HCT116 (cell line): ENCODE measurements around the gene LDB2. TPM values are rescaled to one million over a fixed set of nuclear protein-coding genes. Genes with fewer than 3 reads are reported as not detected.

Experiments
- ATAC-seq: fragments of 200-7000 bp; cut with Tn5 transposase; 2 replicates; pipeline ENCODE4 v1.9.1; 2020; ENCODE audit warnings: mild to moderate bottlenecking, moderate library complexity
- BruUV-seq: library from RNA; stranded (reverse); fragments of 400-500 nt; replicated peaks from 2 replicates; lab custom pipeline; 2021; lab: Mats Ljungman, UMichigan
- CTCF ChIA-PET: fragments of 300-600 bp; sonication (Branson Sonifier 250); formaldehyde crosslinking; loops from one replicate; lab custom pipeline; 2021; ENCODE audit warnings: antibody characterized with exemption; lab: Charles Lee
- POLR2A ChIA-PET: fragments of 300-600, 350-600 bp; sonication (Branson Sonifier 250); formaldehyde crosslinking; loops from one replicate; lab custom pipeline; 2021; ENCODE audit warnings: antibody characterized with exemption; lab: Charles Lee
- RAD21 ChIA-PET, 2 experiments: fragments of 300-600 bp; sonication (Branson Sonifier 250); formaldehyde crosslinking; loops; one replicate each; lab custom pipeline; 2023; ENCODE audit warnings: low total read pairs in 2 of 2; ENCODE audit not compliant: uncharacterized antibody in 2 of 2, unreplicated experiment in 2 of 2, low non-redundant PET in 1 of 2; lab: Charles Lee
- DNase-seq: peaks from one replicate; pipeline ENCODE4 v3.0.0-alpha.2; 2010; ENCODE audit warnings: low read depth, low spot score
- H2AFZ ChIP-seq: fragments of 200-600 bp; shearing (Covaris generic), sonication (generic); 2 replicates; pipeline ENCODE4 v1.6.1; 2017; ENCODE audit warnings: low read depth, mixed run types, mixed read lengths, antibody characterized with exemption, low read length; ENCODE audit not compliant: poor library complexity, severe bottlenecking
- H3K27ac ChIP-seq: 2 replicates; pipeline ENCODE4 v1.5.1; 2012; ENCODE audit warnings: low read depth, low read length
- H3K27me3 ChIP-seq: fragments of 200-600 bp; sonication (generic); 2 replicates; pipeline ENCODE4 v1.6.1; 2016; ENCODE audit warnings: mixed run types, low read length, mixed read lengths; ENCODE audit not compliant: insufficient read depth
- H3K36me3 ChIP-seq, 2 experiments: fragments of 200-500 bp in 1 of 2; fragments of 200-600 bp in 1 of 2; sonication (Bioruptor generic) in 1 of 2; sonication (generic) in 1 of 2; 2 replicates each; pipeline versions ENCODE4 v1.5.1 to v1.6.1; 2014 to 2016; ENCODE audit warnings: low read length in 2 of 2, inconsistent platforms in 1 of 2, mixed read lengths in 1 of 2, mixed run types in 1 of 2; ENCODE audit not compliant: insufficient read depth in 2 of 2, control insufficient read depth in 1 of 2
- H3K4me1 ChIP-seq, 2 experiments: fragments of 200-600 bp in 1 of 2; sonication (generic) in 1 of 2; 2 replicates each; pipeline versions ENCODE4 v1.5.1 to v1.6.1; 2012 to 2017; ENCODE audit warnings: low read length in 2 of 2, inconsistent platforms in 1 of 2, mild to moderate bottlenecking in 1 of 2, mixed read lengths in 1 of 2, mixed run types in 1 of 2, moderate library complexity in 1 of 2; ENCODE audit not compliant: insufficient read depth in 2 of 2, control insufficient read depth in 1 of 2
- H3K4me2 ChIP-seq: fragments of 200-600 bp; sonication (generic); 2 replicates; pipeline ENCODE4 v1.6.1; 2017; ENCODE audit warnings: mixed run types, low read length, mixed read lengths
- H3K4me3 ChIP-seq, 2 experiments: fragments of 200-600 bp in 1 of 2; sonication (generic) in 1 of 2; replicated peaks in 1 of 2; 2 replicates each; pipeline ENCODE4 v1.5.1; 2011 to 2016; ENCODE audit warnings: low read length in 2 of 2, control low read depth in 1 of 2, low read depth in 1 of 2, mild to moderate bottlenecking in 1 of 2, mixed read lengths in 1 of 2, mixed run types in 1 of 2
- H3K79me2 ChIP-seq: fragments of 200-600 bp; sonication (generic); 2 replicates; pipeline ENCODE4 v1.6.1; 2017; ENCODE audit warnings: mild to moderate bottlenecking, mixed run types, low read length, moderate library complexity, mixed read lengths; ENCODE audit not compliant: insufficient read depth
- H3K9ac ChIP-seq: fragments of 200-600 bp; sonication (generic); 2 replicates; pipeline ENCODE4 v1.6.1; 2016; ENCODE audit warnings: low read length, mixed read lengths
- H3K9me2 ChIP-seq: fragments of 200-600 bp; sonication (generic), shearing (Covaris generic); 2 replicates; pipeline ENCODE4 v1.6.1; 2017; ENCODE audit warnings: mixed run types, mild to moderate bottlenecking, moderate library complexity; ENCODE audit not compliant: insufficient read depth
- H3K9me3 ChIP-seq, 2 experiments: fragments of 200-500 bp in 1 of 2; fragments of 200-600 bp in 1 of 2; sonication (Bioruptor generic) in 1 of 2; sonication (generic) in 1 of 2; 2 replicates each; pipeline ENCODE4 v1.6.1; 2014 to 2017; ENCODE audit warnings: low read length in 2 of 2, mixed read lengths in 2 of 2, inconsistent platforms in 1 of 2, low read depth in 1 of 2, mild to moderate bottlenecking in 1 of 2, mixed run types in 1 of 2, moderate library complexity in 1 of 2; ENCODE audit not compliant: control insufficient read depth in 1 of 2, insufficient read depth in 1 of 2
- H4K20me1 ChIP-seq: fragments of 200-600 bp; sonication (generic), shearing (Covaris generic); 2 replicates; pipeline ENCODE4 v1.6.1; 2017; ENCODE audit warnings: mixed run types, mild to moderate bottlenecking, moderate library complexity; ENCODE audit not compliant: insufficient read depth
- CEBPB ChIP-seq: IDR thresholded peaks from 2 replicates; pipeline ENCODE4 v1.6.1; 2012; ENCODE audit warnings: low read depth
- EZH2 ChIP-seq: fragments of 200-600 bp; sonication (generic); IDR thresholded peaks from 2 replicates; pipeline ENCODE4 v1.6.1; 2017; ENCODE audit warnings: antibody characterized with exemption, mixed run types
- FOSL1 ChIP-seq: IDR thresholded peaks from 2 replicates; pipeline ENCODE4 v1.6.1; 2012; ENCODE audit warnings: low read depth
- POLR2AphosphoS5 ChIP-seq: IDR thresholded peaks from 2 replicates; pipeline ENCODE4 v1.6.1; 2011; ENCODE audit warnings: mild to moderate bottlenecking, low read depth, low read length, moderate library complexity
- RAD21 ChIP-seq: IDR thresholded peaks from 2 replicates; pipeline ENCODE4 v1.6.1; 2012; ENCODE audit warnings: low read depth, mild to moderate bottlenecking
- SP1 ChIP-seq: IDR thresholded peaks from 2 replicates; pipeline ENCODE4 v1.6.1; 2012; ENCODE audit warnings: low read depth
- SRF ChIP-seq: IDR thresholded peaks from 2 replicates; pipeline ENCODE4 v1.6.1; 2012; ENCODE audit warnings: low read depth
- YY1 ChIP-seq: IDR thresholded peaks from 2 replicates; pipeline ENCODE4 v1.6.1; 2011; ENCODE audit warnings: low read length, low read depth, moderate library complexity, mild to moderate bottlenecking; ENCODE audit not compliant: insufficient replicate concordance; ENCODE audit errors: extremely low read depth
- ZNF274 ChIP-seq: fragments of 200-500 bp; sonication (Bioruptor generic); IDR thresholded peaks from 2 replicates; pipeline ENCODE4 v1.6.1; 2014; ENCODE audit warnings: mild to moderate bottlenecking, low read depth, low read length, inconsistent platforms
- intact Hi-C: fragments of 100-400 bp; cut with micrococcal nuclease; formaldehyde crosslinking; loops from 2 replicates; pipeline ENCODE4 v1.10.0; 2022
- total RNA-seq: library from RNA; stranded (reverse); gene quantifications from one replicate; pipeline ENCODE4 v1.2.1, GENCODE V29; 2021; ENCODE audit not compliant: unreplicated experiment
- TF ChIP-seq, protein P1 (sequence below): IDR thresholded peaks from 2 replicates; pipeline ENCODE4 v1.6.1; 2012

LDB2 gene
- total RNA-seq, 1 experiment from 2014 or later, result 0.12 TPM

DNA sequence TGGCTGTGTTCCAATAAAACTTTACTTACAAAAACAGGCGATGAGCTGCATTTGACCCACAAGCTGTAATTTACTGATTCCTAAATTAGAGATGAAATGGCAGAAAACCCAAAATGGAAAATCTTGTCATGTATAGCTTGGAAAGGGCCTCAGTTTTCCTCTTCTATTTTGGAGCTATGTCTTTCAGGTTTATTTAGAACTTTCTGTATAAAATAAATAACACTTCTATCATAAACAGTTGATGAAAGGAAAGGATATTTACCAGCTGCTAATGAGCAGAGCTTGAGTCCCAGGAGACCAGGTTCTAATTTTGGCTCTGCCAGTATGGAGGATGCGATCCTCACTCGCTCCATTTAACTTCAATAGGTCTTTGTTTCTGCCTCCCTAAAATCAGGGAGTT, 213.5 kb downstream of the LDB2 start:
- no peak for TF ChIP-seq CEBPB
- no peak for TF ChIP-seq SRF
- no peak for TF ChIP-seq SP1
- TF ChIP-seq ZNF274, result no peak
- TF ChIP-seq RAD21, result no peak
- TF ChIP-seq POLR2AphosphoS5, result no peak
- TF ChIP-seq, protein P1, sequence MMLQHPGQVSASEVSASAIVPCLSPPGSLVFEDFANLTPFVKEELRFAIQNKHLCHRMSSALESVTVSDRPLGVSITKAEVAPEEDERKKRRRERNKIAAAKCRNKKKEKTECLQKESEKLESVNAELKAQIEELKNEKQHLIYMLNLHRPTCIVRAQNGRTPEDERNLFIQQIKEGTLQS, result no peak
- TF ChIP-seq EZH2, result no peak
- no peak for TF ChIP-seq FOSL1
- no peak overlapping the region for H3K4me2 ChIP-seq
- H3K4me3 ChIP-seq, result no peak overlapping the region
- no peak overlapping the region for H2AFZ ChIP-seq
- no peaks in the 10 kb centered on the region for H3K36me3 ChIP-seq
- POLR2A ChIA-PET, result no interaction called here
- H3K79me2 ChIP-seq, result no peaks in the 10 kb centered on the region
- ATAC-seq (no peak), DNase-seq (no peak)
- peaks cover 8% of the 10 kb centered on the region for H3K27me3 ChIP-seq
- no peaks in the 10 kb centered on the region for H3K9me3 ChIP-seq
- intact Hi-C loops, result no loop called here
- no peaks in the 10 kb centered on the region for H3K9me2 ChIP-seq
- no peaks in the 10 kb centered on the region for H3K4me1 ChIP-seq
- no peak overlapping the region for H3K27ac ChIP-seq
- no peaks in the 10 kb centered on the region for H4K20me1 ChIP-seq
- CTCF ChIA-PET, result no interaction called here
- RAD21 ChIA-PET, result no interaction called here
- no peak overlapping the region for H3K9ac ChIP-seq
- no TSS peak for BruUV-seq

DNA sequence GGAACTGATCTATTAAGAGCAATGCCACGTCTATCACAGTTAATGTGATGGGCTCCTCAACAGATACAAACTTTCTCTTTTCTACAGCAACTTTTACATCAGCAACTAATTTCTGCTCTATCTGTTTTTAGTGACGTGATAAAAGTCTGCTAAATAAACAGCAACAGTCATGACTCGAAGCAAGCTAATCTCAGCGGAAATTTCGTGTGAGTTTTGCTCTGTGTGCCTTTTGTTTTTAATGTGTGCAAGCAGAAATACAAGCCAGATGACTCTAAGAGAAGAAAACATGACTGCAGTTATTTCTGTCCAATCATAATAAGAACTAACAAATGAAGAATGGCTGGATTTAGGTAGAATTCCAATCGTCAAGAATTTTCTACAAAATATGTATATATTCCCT, 214.3 kb downstream of the LDB2 start:
- intact Hi-C loops, result no loop called here
- H3K4me1 ChIP-seq, result no peaks in the 10 kb centered on the region
- BruUV-seq, result no TSS peak

More for the DNA sequence above, 214.3 kb downstream of the LDB2 start:
- ChIA-PET RAD21 (no interaction called here), CTCF (no interaction called here), POLR2A (no interaction called here)
- no peak overlapping the region for H3K9ac ChIP-seq
- no peak overlapping the region for H2AFZ ChIP-seq
- DNase-seq, result no peak
- no peaks in the 10 kb centered on the region for H3K9me3 ChIP-seq
- ATAC-seq, result no peak
- H3K27me3 ChIP-seq, result peaks cover 13% of the 10 kb centered on the region
- no peak overlapping the region for H3K4me2 ChIP-seq
- no peak overlapping the region for H3K4me3 ChIP-seq
- TF ChIP-seq YY1, result no peak
- no peaks in the 10 kb centered on the region for H3K9me2 ChIP-seq
- no peak overlapping the region for H3K27ac ChIP-seq
- no peaks in the 10 kb centered on the region for H3K36me3 ChIP-seq
- no peaks in the 10 kb centered on the region for H4K20me1 ChIP-seq
- no peaks in the 10 kb centered on the region for H3K79me2 ChIP-seq
